Measurements from ENCODE around the gene KCNE2.
"Not testable (repeated sequence)": the region's sequence is repeated elsewhere in the genome, so short reads cannot be mapped to it uniquely, and the experiment has no call there.

The KCNE2 gene

GRCh38 chr21:34417448-34418077, 53.8 kb downstream of the KCNE2 start:
- DNase-seq = not testable (repeated sequence)
